HG03066 (cell line): ENCODE measurements around the gene FARS2.

Experiments
- ATAC-seq: cut with Tn5 transposase; IDR thresholded peaks from one replicate; pipeline ENCODE4 v1.9.1; 2021; ENCODE audit warnings: low read depth; ENCODE audit not compliant: unreplicated experiment

Gene FARS2

GRCh38 chr6:5316951-5317350 is 55.6 kb downstream of the FARS2 start:
- ATAC-seq = no peak

- ATAC-seq = no peak
Measured at GRCh38 chr6:5318617-5319272, 57.4 kb downstream of the FARS2 start.

GRCh38 chr6:5323979-5324378 is 62.7 kb downstream of the FARS2 start:
- no peak for ATAC-seq

DNA sequence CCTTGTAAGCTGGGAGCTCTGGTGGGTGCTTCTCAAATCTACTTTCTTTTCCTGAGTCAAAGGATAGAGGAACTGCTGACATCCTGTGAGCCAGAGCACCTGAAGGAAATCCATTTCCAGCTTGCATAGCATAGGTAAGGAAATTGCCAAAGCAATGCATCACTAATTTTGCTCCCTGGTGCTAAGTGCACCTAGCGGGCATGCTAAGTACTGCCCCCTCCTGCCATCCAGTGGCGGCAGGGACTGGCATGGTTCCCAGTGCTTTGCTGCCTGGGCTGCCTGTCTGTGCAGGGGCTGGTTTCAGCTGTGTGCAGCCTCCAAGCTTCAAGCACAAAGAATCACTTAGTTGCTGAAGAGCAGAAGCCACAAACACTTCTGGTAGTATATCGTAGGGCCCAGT is 63.9 kb downstream of the FARS2 start:
- ATAC-seq = no peak

DNA sequence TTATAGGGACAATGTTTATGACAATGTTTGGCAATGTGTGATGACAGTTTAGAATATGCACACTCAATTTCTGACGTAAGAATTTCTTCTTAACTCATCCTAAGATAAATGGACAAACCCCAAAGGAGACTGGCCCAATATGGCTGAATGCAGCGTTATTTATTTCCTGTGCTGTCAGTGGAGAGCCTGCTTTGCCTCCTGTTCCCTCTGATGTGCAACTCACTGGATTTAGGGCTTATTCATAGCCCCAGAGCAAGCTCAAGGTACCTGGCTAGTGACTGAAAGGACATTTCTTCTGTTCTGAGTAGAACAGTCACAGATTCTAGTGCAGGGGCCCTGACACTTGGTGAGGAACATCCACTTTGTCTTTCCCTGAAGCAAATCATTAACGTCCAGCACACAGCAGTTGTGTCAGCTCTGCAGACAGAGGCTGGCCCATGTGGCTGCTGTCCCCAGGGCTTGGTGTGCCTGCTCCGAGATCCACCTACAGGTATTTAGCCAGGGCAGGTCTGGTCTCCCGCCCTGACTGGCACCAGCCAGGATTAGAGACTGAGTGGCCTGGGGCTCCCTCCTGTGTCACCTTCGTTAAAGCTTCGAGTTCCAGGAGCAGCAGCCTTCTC is 64.8 kb downstream of the FARS2 start:
- no peak for ATAC-seq

GRCh38 chr6:5328800-5329199 is 67.5 kb downstream of the FARS2 start:
- no peak for ATAC-seq

- no peak for ATAC-seq
Measured at GRCh38 chr6:5331845-5332442, 70.6 kb downstream of the FARS2 start.

- ATAC-seq = no peak
Measured at GRCh38 chr6:5333658-5334057, 72.3 kb downstream of the FARS2 start.

GRCh38 chr6:5334341-5334740 is 73.0 kb downstream of the FARS2 start:
- ATAC-seq = no peak

- no peak for ATAC-seq
Measured at GRCh38 chr6:5335020-5335419, 73.7 kb downstream of the FARS2 start.

- ATAC-seq = no peak
Measured at GRCh38 chr6:5337573-5337972, 76.3 kb downstream of the FARS2 start.

GRCh38 chr6:5338177-5338960 is 77.1 kb downstream of the FARS2 start:
- ATAC-seq = peak; percentile 35

DNA sequence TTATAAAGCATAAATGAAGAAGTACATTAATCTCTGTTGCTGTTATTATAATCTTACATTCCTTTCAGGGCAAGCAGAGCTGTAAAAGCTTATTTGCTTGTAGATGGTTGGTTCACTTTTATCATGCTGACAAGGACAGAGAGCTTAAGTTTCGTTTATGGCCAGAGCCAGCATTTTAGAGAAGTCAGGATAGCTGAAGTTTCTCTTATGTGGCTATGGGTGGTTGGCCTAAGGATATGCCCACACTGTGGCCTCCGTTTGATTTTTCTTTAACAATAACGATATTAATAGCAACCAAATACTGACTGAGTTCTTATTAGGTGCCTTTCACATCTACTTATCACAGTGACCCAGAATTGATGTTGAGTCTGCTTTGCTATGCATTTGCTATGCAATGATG is 78.5 kb downstream of the FARS2 start:
- no peak for ATAC-seq

GRCh38 chr6:5341845-5342244 is 80.5 kb downstream of the FARS2 start:
- no peak for ATAC-seq

- no peak for ATAC-seq
Measured at GRCh38 chr6:5343998-5344397, 82.7 kb downstream of the FARS2 start.

- ATAC-seq = no peak
Measured at GRCh38 chr6:5345324-5345723, 84.0 kb downstream of the FARS2 start.

DNA sequence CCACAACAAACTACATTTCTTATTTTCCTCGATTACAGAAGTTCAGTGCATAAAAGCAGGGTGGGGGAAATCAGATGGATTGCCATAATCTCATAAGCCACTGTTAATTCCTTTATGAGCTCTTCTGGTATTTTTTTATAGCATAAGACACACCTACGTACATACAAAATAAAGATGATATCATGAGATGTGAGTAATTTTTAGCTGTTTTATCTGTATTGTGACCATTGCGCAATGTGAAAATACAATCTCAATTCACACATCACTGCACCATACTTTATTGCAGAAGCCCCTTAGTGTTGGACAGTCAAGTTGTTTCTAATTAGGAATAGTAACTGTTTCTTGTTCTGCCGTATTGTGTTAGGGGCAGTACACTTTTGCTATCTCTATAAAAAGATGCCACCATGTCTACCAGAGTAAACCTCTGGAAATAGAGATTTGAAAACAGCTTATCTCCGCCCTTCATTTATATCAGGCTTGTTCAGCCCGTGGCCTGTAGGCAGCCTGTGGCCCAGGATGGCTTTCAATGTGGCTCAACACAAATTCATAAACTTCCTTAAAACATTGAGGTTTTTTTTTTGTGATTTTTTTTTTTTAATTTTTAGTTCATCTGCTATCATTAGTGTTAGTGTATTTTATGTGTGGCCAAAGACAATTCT is 90.4 kb downstream of the FARS2 start:
- ATAC-seq = no peak

DNA sequence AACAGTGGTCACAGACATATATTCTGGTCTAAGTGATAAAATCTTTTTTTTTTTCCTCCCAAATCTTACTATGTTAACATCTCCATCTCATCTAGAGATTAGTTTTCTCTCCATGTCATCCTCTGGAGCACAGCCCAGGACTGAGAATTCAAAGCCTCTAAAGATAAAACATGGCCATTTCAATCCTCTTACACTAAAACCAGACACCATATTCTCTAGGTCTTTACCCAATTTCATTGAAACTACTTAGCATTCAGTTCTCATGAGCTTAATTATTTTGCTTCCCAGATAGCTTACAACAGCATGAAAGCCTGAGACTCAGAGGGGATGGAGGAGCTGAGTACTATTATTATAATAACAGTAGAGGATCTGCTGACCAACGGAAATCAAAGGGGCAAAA is 92.7 kb downstream of the FARS2 start:
- no peak for ATAC-seq

GRCh38 chr6:5357486-5357885 is 96.2 kb downstream of the FARS2 start:
- ATAC-seq = no peak

DNA sequence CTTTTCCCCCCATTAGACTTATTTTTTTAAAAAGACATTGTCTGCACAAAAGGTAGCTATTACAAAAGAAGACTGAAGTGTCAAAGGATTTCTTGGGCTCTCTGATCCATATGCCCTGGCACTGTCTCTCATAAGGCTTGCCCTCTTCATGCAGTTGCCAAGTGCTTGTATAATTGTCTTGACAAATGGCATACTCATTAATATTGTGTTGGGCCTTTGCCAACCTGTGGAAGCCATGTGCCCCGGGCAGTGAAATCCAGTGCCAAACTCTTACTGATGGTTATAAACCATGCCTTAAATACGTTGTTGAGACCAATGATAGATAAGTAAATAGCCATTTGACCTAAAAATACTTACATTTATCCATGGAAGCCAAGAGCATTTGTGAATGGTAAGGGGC is 98.1 kb downstream of the FARS2 start:
- no peak for ATAC-seq

DNA sequence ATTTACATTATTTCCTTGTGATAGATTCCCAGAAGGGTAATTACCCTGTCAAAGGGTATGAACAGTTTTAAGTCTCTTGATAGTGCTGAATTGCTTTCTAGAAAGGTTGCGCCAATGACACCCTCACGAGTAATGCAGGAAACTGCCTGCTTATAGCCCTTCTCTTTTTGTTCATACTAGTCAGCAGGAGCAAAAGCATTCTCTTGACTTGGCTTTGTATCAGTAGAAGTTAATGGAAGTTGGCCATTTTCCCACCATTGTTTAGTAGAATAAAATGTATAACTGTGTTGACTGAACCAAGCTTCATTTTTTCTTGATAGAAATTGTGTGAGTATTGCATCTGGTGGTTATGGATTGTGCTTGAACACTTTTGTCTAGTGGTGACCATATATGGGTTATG is 100.1 kb downstream of the FARS2 start:
- ATAC-seq = no peak
